HCT116 (cell line): ENCODE measurements around the gene ALG2.
A peak's percentile ranks its signal among the peaks of the same experiment; 100 is the strongest.

ENCODE experiments used
- CTCF ChIP-seq, 3 experiments: fragments of 200-600 bp in 1 of 3; sonication (generic) in 1 of 3; IDR thresholded peaks in 2 of 3; conservative IDR thresholded peaks in 1 of 3; 2 replicates each; pipeline ENCODE4 v1.5.1; 2012 to 2017; ENCODE audit warnings: low read depth in 2 of 3, low read length in 2 of 3, antibody characterized with exemption in 1 of 3, borderline replicate concordance in 1 of 3, control low read depth in 1 of 3, mild to moderate bottlenecking in 1 of 3, mixed read lengths in 1 of 3, mixed run types in 1 of 3, moderate library complexity in 1 of 3; ENCODE audit not compliant: insufficient read depth in 1 of 3
- EZH2phosphoT487 ChIP-seq: fragments of 200-600 bp; IDR thresholded peaks from 2 replicates; pipeline ENCODE4 v1.6.1; 2018; ENCODE audit warnings: antibody characterized with exemption, borderline replicate concordance
- POLR2A ChIP-seq: IDR thresholded peaks from 2 replicates; pipeline ENCODE4 v1.7.0; 2011; ENCODE audit warnings: borderline replicate concordance; ENCODE audit not compliant: insufficient read depth, insufficient read length; ENCODE audit errors: extremely low read depth
- ZBTB33 ChIP-seq: IDR thresholded peaks from 2 replicates; pipeline ENCODE4 v1.6.1; 2011; ENCODE audit warnings: mild to moderate bottlenecking, low read length, moderate library complexity; ENCODE audit not compliant: insufficient replicate concordance; ENCODE audit errors: extremely low read depth

GRCh38 chr9:99192786-99193465, 28.8 kb downstream of the ALG2 start:
- TF ChIP-seq EZH2phosphoT487 (no peak), CTCF (IDR thresholded peaks at IDR 0.05 in 2 of 3, conservative IDR thresholded peaks at IDR 0.05 in 1 of 3; ENCODE audit: borderline replicate concordance in 1 of 3, insufficient read depth in 1 of 3, low read depth in 2 of 3, low read length in 2 of 3) (peak in 2 of 3 experiments; percentile 34 to 40; a peak in 4 of 6 replicates), POLR2A (no peak), ZBTB33 (no peak)
